Measurements from ENCODE around the gene APBA2.

The APBA2 gene

GRCh38 chr15:29063646-29064045, 177.9 kb downstream of the APBA2 start:
- DNase-seq (ENCODE audit: low read depth), result no peak
- TF ChIP-seq, protein P1, sequence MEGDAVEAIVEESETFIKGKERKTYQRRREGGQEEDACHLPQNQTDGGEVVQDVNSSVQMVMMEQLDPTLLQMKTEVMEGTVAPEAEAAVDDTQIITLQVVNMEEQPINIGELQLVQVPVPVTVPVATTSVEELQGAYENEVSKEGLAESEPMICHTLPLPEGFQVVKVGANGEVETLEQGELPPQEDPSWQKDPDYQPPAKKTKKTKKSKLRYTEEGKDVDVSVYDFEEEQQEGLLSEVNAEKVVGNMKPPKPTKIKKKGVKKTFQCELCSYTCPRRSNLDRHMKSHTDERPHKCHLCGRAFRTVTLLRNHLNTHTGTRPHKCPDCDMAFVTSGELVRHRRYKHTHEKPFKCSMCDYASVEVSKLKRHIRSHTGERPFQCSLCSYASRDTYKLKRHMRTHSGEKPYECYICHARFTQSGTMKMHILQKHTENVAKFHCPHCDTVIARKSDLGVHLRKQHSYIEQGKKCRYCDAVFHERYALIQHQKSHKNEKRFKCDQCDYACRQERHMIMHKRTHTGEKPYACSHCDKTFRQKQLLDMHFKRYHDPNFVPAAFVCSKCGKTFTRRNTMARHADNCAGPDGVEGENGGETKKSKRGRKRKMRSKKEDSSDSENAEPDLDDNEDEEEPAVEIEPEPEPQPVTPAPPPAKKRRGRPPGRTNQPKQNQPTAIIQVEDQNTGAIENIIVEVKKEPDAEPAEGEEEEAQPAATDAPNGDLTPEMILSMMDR (IDR thresholded peaks at IDR 0.05; ENCODE audit: low read depth, low read length, missing control alignments), result no peak
- in situ Hi-C loops (cut with HindIII; ENCODE audit: low sequenced_read_pairs), result no loop called here
- H3K4me3 ChIP-seq (ENCODE audit: low read depth, low read length), result no peak overlapping the region

GRCh38 chr15:29064290-29064689, 178.5 kb downstream of the APBA2 start:
- TF ChIP-seq, protein P1 (IDR thresholded peaks at IDR 0.05; ENCODE audit: low read depth, low read length, missing control alignments), result no peak
- no peak overlapping the region for H3K4me3 ChIP-seq (ENCODE audit: low read depth, low read length)
- in situ Hi-C loops (cut with HindIII; ENCODE audit: low sequenced_read_pairs), result no loop called here
- no peak for DNase-seq (ENCODE audit: low read depth)

DNA sequence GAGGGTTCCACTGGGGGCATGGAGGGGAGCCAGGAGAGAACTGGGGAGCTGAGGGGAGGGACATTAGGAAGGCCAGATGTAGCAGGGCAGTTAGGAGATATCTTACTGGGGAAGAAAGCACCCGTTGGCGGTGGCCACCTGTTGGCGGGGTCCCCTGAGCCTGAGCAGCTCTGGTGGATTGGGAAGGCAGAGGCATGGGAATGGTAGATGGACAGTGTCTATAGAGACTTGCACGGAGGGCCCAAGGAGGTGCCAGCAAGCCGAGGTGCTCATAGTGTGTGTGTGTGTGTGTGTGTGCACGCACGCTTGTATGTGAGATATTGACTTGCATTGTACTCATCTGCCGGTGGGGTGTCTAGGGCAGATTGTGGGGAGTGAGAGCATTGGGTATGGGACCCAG, 179.0 kb downstream of the APBA2 start:
- no peak overlapping the region for H3K4me3 ChIP-seq (ENCODE audit: low read depth, low read length)
- in situ Hi-C loops (cut with HindIII; ENCODE audit: low sequenced_read_pairs), result no loop called here
- TF ChIP-seq, protein P1 (IDR thresholded peaks at IDR 0.05; ENCODE audit: low read depth, low read length, missing control alignments), result no peak
- no peak for DNase-seq (ENCODE audit: low read depth)

DNA sequence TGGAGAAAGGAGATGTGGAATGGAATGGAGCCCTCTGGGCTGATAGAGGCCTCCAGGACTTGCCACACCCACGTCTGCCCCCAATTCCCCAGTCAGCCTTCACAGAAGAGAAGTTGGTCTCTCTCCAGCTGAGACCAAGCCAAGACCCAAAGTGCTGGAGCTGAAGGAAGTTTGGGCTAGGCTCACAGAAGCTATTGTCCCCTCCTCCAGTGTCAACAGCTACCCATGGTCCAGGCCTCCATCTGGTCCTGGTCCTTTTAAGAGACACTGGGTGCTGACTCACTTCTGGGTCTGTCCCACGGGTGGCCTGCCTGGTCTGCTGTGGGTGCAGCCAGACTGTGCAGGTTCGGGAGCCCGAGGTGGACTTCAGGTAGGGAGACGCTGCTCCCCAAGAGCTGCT, 179.8 kb downstream of the APBA2 start:
- DNase-seq (ENCODE audit: low read depth), result no peak
- in situ Hi-C loops (cut with HindIII; ENCODE audit: low sequenced_read_pairs), result no loop called here
- H3K4me3 ChIP-seq (ENCODE audit: low read depth, low read length), result no peak overlapping the region
- TF ChIP-seq, protein P1 (IDR thresholded peaks at IDR 0.05; ENCODE audit: low read depth, low read length, missing control alignments), result no peak

DNA sequence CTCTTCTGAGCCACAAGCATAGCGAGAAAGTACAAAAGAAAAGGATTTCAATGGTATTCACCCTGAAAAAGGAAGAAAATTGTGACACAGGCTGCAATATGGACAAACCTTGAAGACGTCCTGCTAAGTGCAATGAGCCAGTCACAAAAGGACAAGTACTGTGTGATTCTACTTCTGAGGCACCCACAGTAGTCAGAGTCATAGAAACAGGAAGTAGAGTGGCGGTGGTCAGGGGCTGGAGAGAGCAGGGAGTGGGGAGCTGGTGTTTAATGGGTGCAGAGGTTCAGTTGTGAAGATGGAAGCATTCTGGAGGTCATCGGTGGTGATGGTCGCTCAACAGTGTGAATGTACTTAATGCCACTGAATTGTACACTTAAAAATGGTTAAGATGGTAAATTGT, 180.5 kb downstream of the APBA2 start:
- no peak for DNase-seq (ENCODE audit: low read depth)
- in situ Hi-C loops (cut with HindIII; ENCODE audit: low sequenced_read_pairs), result no loop called here
- TF ChIP-seq, protein P1 (IDR thresholded peaks at IDR 0.05; ENCODE audit: low read depth, low read length, missing control alignments), result no peak
- no peak overlapping the region for H3K4me3 ChIP-seq (ENCODE audit: low read depth, low read length)

- in situ Hi-C loops (cut with HindIII; ENCODE audit: low sequenced_read_pairs), result no loop called here
Observed at GRCh38 chr15:29066838-29067237, 181.1 kb downstream of the APBA2 start.

More at GRCh38 chr15:29066838-29067237, 181.1 kb downstream of the APBA2 start:
- no peak overlapping the region for H3K4me3 ChIP-seq (ENCODE audit: low read depth, low read length)
- no peak for DNase-seq (ENCODE audit: low read depth)
- TF ChIP-seq, protein P1 (IDR thresholded peaks at IDR 0.05; ENCODE audit: low read depth, low read length, missing control alignments), result no peak
